ENCODE data around the gene RXRA. TPM values are rescaled to one million over a fixed set of nuclear protein-coding genes. Genes with fewer than 3 reads are reported as not detected.

Gene RXRA
- total and polyA plus RNA-seq, 12 donors, result 5.5 to 114 (median 71.3) TPM

DNA sequence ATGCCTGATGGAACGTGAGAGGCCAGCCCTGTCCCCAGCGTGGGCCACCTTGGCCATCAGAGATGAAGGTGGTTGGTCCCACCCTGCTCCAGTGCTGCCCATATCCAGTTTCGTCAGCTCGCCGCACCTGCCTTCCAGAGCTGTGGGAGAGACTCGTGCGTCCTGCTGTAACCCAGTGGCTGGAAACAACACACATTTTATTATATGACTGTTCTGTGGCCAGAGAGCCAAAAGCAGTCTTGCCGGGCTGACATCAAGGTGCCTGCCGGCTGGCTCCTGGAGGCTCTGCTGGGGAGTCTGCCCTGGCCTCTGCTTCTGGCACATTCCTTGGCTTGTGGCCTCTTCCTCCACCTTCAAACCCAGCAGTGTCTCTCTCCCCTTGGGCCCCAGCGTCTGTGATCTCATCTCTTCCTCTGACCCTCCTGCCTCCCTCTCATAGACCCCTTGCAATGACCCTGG lies 94.7 kb downstream of the RXRA start:
- Histone ChIP-seq H3K27ac (peak overlapping the region in 1 of 5 donors; percentile 88), H3K27me3 (no peaks in the 10 kb centered on the region), H3K36me3 (replicated peaks in 1 of 2) (peaks cover 0 to 44% of the 10 kb centered on the region in 2 donors), H3K4me1 (replicated peaks in 1 of 2) (peaks cover 30 to 34% of the 10 kb centered on the region in 2 donors), H3K9me3 (replicated peaks in 1 of 3) (no peaks in the 10 kb centered on the region), H3K4me3 (no peak overlapping the region)
- no peak for DNase-seq
- TF ChIP-seq, protein P1, sequence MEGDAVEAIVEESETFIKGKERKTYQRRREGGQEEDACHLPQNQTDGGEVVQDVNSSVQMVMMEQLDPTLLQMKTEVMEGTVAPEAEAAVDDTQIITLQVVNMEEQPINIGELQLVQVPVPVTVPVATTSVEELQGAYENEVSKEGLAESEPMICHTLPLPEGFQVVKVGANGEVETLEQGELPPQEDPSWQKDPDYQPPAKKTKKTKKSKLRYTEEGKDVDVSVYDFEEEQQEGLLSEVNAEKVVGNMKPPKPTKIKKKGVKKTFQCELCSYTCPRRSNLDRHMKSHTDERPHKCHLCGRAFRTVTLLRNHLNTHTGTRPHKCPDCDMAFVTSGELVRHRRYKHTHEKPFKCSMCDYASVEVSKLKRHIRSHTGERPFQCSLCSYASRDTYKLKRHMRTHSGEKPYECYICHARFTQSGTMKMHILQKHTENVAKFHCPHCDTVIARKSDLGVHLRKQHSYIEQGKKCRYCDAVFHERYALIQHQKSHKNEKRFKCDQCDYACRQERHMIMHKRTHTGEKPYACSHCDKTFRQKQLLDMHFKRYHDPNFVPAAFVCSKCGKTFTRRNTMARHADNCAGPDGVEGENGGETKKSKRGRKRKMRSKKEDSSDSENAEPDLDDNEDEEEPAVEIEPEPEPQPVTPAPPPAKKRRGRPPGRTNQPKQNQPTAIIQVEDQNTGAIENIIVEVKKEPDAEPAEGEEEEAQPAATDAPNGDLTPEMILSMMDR (IDR thresholded peaks at IDR 0.05), result no peak
- no peak for TF ChIP-seq POLR2A (IDR thresholded peaks at IDR 0.05)
- intact Hi-C loops (cut with DNase I), result no loop called here
- WGBS, 4 donors, result 86 to 95% (median 93%) methylated on average over 6 to 10 of the region's 10 CpGs

GRCh38 chr9:134421888-134422287 lies 95.6 kb downstream of the RXRA start:
- intact Hi-C loops (cut with DNase I), result no loop called here
- Histone ChIP-seq H3K4me3 (no peak overlapping the region), H3K27ac (peak overlapping the region in 1 of 5 donors; percentile 88), H3K4me1 (replicated peaks in 1 of 2) (peaks cover 30 to 34% of the 10 kb centered on the region in 2 donors), H3K36me3 (replicated peaks in 1 of 2) (peaks cover 0 to 46% of the 10 kb centered on the region in 2 donors), H3K27me3 (no peaks in the 10 kb centered on the region), H3K9me3 (replicated peaks in 1 of 3) (no peaks in the 10 kb centered on the region)
- 68 to 77% (median 70%) methylated on average over 9 to 11 of the region's 11 CpGs for WGBS, 4 donors
- DNase-seq, result no peak
- TF ChIP-seq, protein P1 (IDR thresholded peaks at IDR 0.05), result no peak
- no peak for TF ChIP-seq POLR2A (IDR thresholded peaks at IDR 0.05)

- H3K4me3 ChIP-seq, result no peak overlapping the region
- H3K4me1 ChIP-seq (replicated peaks in 1 of 2), result peaks cover 30 to 34% of the 10 kb centered on the region in 2 donors
- peak overlapping the region in 4 of 5 donors; percentile 18 to 88 (median 72) for H3K27ac ChIP-seq
- TF ChIP-seq, protein P1 (IDR thresholded peaks at IDR 0.05), result no peak
- no peak for TF ChIP-seq POLR2A (IDR thresholded peaks at IDR 0.05)
- WGBS, 4 donors, result 20 to 50% (median 29%) methylated on average over 16 to 32 of the region's 32 CpGs
- no peaks in the 10 kb centered on the region for H3K27me3 ChIP-seq
- no peaks in the 10 kb centered on the region for H3K9me3 ChIP-seq (replicated peaks in 1 of 3)
- H3K36me3 ChIP-seq (replicated peaks in 1 of 2), result peaks cover 0 to 40% of the 10 kb centered on the region in 2 donors
- DNase-seq, result peak; percentile 79 to 92 (median 90)
- intact Hi-C loops (cut with DNase I), result no loop called here
Measured at GRCh38 chr9:134422301-134423090, 96.2 kb downstream of the RXRA start.

GRCh38 chr9:134423166-134423565 lies 96.9 kb downstream of the RXRA start:
- 82 to 96% (median 91%) methylated on average over 5 to 15 of the region's 15 CpGs for WGBS, 4 donors
- no peaks in the 10 kb centered on the region for H3K27me3 ChIP-seq
- peaks cover 24 to 29% of the 10 kb centered on the region in 2 donors for H3K4me1 ChIP-seq (replicated peaks in 1 of 2)
- peaks cover 0 to 33% of the 10 kb centered on the region in 2 donors for H3K36me3 ChIP-seq (replicated peaks in 1 of 2)
- TF ChIP-seq, protein P1 (IDR thresholded peaks at IDR 0.05), result no peak
- TF ChIP-seq POLR2A (IDR thresholded peaks at IDR 0.05), result no peak
- no peaks in the 10 kb centered on the region for H3K9me3 ChIP-seq (replicated peaks in 1 of 3)
- intact Hi-C loops (cut with DNase I), result no loop called here
- DNase-seq, result no peak
- no peak overlapping the region for H3K4me3 ChIP-seq
- peak overlapping the region in 4 of 5 donors; percentile 18 to 88 (median 72) for H3K27ac ChIP-seq

All from adrenal gland (tissue), 12 donors.